Measurements from ENCODE around the gene ARMC7.

DNA sequence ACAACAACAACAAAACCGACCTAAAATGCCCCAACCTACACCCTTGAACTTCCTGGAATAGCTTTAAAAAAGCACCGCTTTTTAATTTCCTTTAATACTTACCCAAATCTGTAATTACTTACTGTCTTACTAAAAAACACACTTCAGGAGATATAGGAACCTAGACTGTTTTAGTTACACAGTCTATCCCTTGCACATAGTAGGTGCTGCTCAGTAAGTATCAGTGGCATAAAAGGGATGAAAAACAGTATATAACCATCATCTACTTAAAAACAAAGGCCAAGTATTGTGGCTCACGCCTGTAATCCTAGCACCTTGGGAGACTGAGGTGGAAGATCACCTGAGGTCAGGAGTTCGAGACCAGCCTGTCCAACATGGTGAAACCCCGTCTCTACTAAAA lies 66.9 kb downstream of the ARMC7 start:
- TF ChIP-seq, protein P1, sequence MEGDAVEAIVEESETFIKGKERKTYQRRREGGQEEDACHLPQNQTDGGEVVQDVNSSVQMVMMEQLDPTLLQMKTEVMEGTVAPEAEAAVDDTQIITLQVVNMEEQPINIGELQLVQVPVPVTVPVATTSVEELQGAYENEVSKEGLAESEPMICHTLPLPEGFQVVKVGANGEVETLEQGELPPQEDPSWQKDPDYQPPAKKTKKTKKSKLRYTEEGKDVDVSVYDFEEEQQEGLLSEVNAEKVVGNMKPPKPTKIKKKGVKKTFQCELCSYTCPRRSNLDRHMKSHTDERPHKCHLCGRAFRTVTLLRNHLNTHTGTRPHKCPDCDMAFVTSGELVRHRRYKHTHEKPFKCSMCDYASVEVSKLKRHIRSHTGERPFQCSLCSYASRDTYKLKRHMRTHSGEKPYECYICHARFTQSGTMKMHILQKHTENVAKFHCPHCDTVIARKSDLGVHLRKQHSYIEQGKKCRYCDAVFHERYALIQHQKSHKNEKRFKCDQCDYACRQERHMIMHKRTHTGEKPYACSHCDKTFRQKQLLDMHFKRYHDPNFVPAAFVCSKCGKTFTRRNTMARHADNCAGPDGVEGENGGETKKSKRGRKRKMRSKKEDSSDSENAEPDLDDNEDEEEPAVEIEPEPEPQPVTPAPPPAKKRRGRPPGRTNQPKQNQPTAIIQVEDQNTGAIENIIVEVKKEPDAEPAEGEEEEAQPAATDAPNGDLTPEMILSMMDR (IDR thresholded peaks at IDR 0.05): no peak
- TF ChIP-seq POLR2A (IDR thresholded peaks at IDR 0.05): no peak
- TF ChIP-seq POLR2AphosphoS5 (IDR thresholded peaks at IDR 0.05): no peak
- TF ChIP-seq EP300 (IDR thresholded peaks at IDR 0.05; ENCODE audit: low read depth): no peak
